AG04449 (cell line): ENCODE data around the gene GNPNAT1.

Source experiments
- CTCF ChIA-PET: fragments of 350-600 bp; formaldehyde crosslinking; extraction: SDS; loops from one replicate; lab custom pipeline; 2021; ENCODE audit warnings: antibody characterized with exemption; lab: Yijun Ruan, JAX
- POLR2A ChIA-PET: fragments of 400-600, 350-600 bp; formaldehyde crosslinking; extraction: SDS; loops from one replicate; lab custom pipeline; 2020; ENCODE audit warnings: antibody characterized with exemption, inconsistent platforms; lab: Yijun Ruan, JAX
- DNase-seq: peaks from one replicate; pipeline ENCODE4 v3.0.0-alpha.2; 2010; ENCODE audit warnings: low read depth, low spot score
- H3K4me3 ChIP-seq: 2 replicates; pipeline ENCODE4 v1.5.1; 2011; ENCODE audit warnings: low read depth, mild to moderate bottlenecking, control low read depth, low read length
- TF ChIP-seq, protein P1 (sequence below): IDR thresholded peaks from one replicate; pipeline ENCODE4 v1.5.1; 2011; ENCODE audit warnings: mild to moderate bottlenecking, moderate library complexity, low read length, control low read depth, inconsistent platforms; ENCODE audit not compliant: insufficient read depth; ENCODE audit errors: missing control alignments

GNPNAT1 gene

DNA sequence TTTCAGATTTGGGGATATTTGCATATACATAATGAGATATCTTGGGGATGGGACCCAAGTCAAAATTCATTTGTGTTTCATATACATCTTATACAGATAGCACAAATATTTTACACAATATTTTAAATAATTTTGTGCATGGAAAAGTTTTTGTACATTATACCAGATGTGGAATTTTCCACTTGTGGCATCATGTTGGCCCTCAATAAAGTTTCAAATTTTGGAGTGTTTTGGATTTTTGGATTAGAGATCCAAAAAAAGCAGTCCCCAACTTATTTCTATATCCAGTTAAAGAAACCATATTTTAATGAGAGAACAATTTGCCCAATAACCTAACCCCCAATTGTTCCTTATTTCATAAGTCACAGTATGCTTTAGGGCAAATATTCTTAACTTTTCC, 4.5 kb downstream of the GNPNAT1 start:
- POLR2A ChIA-PET = no interaction called here
- CTCF ChIA-PET = no interaction called here
- no peak for DNase-seq
- TF ChIP-seq, protein P1, sequence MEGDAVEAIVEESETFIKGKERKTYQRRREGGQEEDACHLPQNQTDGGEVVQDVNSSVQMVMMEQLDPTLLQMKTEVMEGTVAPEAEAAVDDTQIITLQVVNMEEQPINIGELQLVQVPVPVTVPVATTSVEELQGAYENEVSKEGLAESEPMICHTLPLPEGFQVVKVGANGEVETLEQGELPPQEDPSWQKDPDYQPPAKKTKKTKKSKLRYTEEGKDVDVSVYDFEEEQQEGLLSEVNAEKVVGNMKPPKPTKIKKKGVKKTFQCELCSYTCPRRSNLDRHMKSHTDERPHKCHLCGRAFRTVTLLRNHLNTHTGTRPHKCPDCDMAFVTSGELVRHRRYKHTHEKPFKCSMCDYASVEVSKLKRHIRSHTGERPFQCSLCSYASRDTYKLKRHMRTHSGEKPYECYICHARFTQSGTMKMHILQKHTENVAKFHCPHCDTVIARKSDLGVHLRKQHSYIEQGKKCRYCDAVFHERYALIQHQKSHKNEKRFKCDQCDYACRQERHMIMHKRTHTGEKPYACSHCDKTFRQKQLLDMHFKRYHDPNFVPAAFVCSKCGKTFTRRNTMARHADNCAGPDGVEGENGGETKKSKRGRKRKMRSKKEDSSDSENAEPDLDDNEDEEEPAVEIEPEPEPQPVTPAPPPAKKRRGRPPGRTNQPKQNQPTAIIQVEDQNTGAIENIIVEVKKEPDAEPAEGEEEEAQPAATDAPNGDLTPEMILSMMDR = no peak
- H3K4me3 ChIP-seq = no peak overlapping the region

DNA sequence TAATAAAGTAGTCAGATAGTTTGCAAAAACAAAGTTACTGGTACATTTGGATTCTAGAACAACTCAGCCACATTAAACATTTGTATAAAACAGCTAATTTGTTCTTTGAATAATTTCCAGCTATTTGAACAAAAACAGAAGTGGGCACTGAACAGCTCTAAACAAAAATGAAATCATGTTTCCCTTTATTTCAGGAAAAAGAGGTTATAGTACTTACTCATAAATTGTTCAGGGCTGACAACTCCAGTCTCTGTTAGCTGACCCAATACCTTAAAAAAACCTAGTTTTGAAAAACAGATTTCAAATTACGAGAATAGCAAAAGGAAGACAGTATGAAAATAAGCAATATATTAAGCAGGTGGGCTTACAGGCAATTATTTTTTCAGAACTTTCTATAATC, 8.2 kb downstream of the GNPNAT1 start:
- ChIA-PET CTCF (no interaction called here), POLR2A (no interaction called here)
- TF ChIP-seq, protein P1 = no peak
- no peak for DNase-seq
- H3K4me3 ChIP-seq = no peak overlapping the region

DNA sequence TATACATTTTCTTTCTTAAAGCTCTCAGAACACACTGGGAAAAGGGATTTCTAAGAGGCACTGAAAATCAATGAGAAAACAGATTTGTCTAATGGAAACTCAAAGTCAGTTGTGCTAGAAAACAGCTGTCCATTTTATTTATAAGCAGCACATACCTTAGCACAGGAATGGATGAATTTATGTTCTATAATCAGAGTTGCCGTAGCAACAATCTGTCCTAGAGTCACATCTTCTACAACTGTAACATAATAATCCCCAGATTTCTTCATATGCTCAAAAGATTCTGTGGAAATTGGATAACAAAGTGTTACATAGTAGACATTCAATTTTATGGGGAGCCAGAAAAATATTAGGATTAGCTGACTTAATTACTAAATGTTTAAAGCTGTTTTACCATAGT, 9.8 kb downstream of the GNPNAT1 start:
- DNase-seq = no peak
- H3K4me3 ChIP-seq = no peak overlapping the region
- POLR2A ChIA-PET = no interaction called here
- TF ChIP-seq, protein P1 = no peak
- CTCF ChIA-PET = no interaction called here

DNA sequence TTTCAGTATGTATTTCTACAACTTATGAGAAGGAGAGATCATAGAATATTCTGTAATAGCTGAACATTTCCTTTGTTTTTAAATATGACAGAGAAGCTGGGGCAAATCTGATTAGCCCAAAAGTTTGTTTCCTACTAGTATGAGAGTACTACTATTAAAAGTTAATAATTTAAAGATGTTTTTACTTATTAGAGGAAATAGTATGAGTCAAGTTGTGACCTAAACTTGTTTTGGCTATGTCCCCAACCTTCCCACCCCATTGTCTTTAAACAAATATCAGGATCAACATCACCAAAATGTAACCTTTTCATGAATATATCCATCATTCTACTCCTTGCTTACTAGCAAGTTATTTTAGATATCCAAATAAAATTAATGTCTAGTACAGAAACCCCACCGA, 10.5 kb downstream of the GNPNAT1 start:
- no peak overlapping the region for H3K4me3 ChIP-seq
- CTCF ChIA-PET = no interaction called here
- POLR2A ChIA-PET = no interaction called here
- DNase-seq = no peak
- TF ChIP-seq, protein P1 = no peak

DNA sequence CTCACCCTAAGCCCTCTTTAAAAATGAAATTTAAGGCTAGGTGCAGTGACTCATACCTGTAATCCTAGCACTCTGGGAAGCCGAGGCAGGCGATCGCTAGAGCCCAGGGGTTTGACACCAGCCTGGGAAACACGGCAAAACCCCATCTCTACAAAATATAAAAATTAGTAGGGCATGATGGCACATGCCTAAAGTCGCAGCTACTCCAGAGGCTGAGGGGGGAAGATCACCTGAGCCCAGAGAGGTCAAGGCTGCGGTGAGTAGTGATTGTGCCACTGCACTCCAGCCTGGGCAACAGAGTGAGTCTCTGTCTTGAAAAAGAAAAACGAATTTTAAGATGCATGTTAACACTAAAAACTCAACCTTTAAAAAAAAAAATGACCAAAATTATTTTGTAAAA, 12.7 kb downstream of the GNPNAT1 start:
- CTCF ChIA-PET = no interaction called here
- no peak overlapping the region for H3K4me3 ChIP-seq
- no peak for DNase-seq
- POLR2A ChIA-PET = no interaction called here
- TF ChIP-seq, protein P1 = no peak

DNA sequence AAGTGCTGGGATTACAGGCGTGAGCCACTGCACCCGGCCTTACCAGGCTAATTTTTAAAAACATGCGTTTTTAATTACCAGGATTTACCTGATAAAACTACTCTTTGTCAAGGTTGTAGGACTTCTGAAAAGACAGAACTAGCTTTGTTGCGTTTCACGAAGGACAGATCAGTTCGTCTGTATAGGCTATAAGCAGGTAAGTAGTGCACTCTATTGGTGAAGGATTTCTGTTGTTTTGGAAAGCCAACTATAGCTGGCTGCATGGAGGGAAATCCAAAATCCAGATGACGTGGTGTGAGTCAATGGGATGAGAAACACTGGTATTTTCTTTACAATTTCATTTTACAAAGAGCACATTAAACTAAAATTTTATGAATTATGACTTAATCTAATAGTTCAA, 14.6 kb downstream of the GNPNAT1 start:
- no peak overlapping the region for H3K4me3 ChIP-seq
- TF ChIP-seq, protein P1 = no peak
- CTCF ChIA-PET = no interaction called here
- DNase-seq = no peak
- POLR2A ChIA-PET = no interaction called here

DNA sequence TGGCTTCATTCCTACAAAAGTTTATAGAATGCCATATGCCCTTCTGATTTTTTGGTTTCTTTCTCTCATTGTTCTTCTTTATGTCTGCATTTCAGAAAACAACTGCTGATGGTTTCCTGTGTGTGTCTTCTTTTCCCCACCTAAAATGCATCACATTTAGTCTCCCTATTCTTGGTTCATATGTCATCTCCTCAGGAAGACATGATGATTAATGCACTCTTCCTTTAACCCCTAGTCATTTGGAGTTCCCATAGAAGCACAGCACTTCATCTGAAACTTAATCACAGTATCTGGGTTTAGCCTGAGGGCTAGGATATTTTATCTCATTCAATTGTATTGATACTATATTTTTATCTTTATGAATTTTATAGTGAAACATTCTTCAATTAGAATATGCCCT, 21.5 kb downstream of the GNPNAT1 start:
- ChIA-PET CTCF (no interaction called here), POLR2A (no interaction called here)
- no peak for DNase-seq
- no peak overlapping the region for H3K4me3 ChIP-seq
- TF ChIP-seq, protein P1 = no peak
